GM18858 (cell line): ENCODE measurements around the gene CCT4.
A peak's percentile ranks its signal among the peaks of the same experiment; 100 is the strongest.
"Not testable (repeated sequence)": the region's sequence is repeated elsewhere in the genome, so short reads cannot be mapped to it uniquely, and the experiment has no call there.

Experiments used
- ATAC-seq: cut with Tn5 transposase; IDR thresholded peaks from one replicate; pipeline ENCODE4 v1.9.1; 2021; ENCODE audit not compliant: unreplicated experiment

Gene CCT4

DNA sequence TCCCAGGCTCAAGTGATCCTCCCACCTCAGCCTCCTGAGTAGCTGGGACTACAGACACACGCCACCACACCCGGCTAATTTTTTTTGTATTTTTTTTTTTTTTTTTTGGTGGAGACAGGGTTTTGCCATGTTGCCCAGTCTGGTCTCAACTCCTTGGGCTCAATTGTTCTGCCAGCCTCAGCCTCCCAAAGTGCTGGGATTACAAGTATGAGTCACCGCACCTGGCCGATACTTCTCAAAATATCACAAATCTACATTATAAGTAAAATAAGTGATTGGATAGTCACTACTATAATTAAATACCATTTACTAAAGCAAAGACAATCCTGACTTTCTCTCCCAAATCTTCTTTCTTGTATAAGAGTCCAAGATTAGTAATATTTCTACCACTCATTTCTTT is 9.1 kb downstream of the CCT4 start:
- ATAC-seq: not testable (repeated sequence)

DNA sequence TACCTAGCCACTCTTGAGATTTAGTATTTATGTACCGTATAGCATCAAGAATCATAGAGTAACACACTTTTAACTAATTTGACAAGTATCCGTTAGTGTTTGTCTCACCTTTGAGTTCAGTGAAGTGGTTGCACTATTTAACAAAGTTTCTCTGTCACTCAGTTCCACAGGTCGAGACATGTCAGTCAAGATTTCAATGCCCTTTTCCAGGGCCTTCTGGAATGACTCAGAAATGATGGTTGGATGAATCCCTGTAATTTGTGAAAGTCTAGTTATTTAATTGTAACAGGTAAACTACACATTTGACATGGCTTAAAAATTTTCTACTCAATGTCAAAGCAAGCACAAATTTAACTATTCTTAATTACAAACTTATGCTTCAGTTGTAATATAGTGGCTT is 9.7 kb downstream of the CCT4 start:
- ATAC-seq: no peak

DNA sequence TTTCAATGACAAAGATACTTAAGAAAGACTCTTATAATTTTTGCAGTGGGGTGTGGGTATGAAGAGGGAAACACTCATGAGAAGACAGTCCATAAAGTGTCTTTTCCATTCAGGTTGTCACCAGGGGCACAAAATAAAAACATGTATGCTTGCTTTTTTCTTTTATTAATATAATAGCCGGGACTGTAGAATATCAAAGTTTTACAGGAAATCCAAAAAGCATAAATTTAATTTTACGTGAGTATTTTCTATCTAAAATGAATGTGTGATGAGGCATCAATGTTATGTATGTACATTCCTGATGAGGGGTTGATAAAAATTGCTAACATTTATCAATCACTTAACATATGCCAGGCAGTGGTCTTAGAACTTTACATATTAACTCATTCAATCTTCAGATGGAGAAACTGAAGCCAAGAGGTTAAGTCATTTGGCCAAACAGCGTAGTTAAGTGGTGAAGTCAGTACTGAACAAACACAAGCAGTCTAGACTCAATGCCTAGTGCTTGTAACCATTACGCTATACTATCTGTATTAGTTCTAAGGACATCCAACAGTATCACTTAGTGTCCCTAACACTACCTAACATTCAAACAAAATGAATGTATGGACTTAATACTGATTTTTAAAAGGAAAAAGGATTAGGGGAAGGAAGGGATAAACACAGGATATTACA is 10.7 kb downstream of the CCT4 start:
- no peak for ATAC-seq

DNA sequence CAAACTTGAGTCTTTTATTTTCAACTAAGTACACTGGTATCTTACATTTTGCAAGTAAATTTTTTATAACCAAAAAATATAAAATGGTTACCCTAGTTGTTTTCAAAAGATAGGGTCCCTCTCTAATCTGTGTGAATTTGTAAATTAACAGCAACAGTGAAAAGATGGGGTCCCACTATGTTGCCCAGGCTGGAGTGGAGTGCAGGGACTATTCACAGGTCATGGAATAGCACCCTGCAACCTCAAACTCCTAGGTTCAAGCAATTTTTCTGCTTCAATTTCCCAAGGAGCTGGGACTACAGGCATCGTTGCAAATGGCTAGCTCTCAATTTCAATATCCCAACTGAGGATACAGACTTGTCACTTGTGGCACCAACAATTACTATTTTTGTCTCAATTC is 12.1 kb downstream of the CCT4 start:
- no peak for ATAC-seq

DNA sequence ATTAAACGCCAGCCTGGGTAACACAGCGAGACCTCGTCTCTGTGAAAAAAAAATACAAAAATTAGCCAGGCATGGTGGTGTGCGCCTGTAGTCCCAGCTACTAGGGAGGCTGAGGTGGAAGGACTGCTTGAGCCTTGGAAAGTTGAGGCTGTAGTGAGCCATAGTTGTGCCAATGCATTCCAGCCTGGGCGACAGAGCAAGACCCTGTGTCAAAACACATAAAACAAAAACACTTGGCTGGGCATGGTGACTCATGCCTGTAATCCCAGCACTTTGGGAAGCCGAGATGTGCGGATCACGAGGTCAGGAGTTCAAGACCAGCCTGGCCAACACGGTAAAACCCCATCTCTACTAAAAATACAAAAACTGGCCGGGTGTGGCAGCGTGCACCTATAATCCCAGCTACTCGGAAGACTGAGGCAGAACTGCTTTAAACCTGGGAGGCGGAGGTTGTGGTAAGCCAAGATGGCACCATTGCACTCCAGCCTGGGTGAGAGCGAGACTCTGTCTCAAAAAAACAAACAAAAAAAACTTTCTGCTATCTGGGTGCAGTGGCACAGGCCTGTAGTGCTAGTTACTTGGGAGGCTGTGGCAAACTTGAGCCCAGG is 21.9 kb downstream of the CCT4 start:
- not testable (repeated sequence) for ATAC-seq

DNA sequence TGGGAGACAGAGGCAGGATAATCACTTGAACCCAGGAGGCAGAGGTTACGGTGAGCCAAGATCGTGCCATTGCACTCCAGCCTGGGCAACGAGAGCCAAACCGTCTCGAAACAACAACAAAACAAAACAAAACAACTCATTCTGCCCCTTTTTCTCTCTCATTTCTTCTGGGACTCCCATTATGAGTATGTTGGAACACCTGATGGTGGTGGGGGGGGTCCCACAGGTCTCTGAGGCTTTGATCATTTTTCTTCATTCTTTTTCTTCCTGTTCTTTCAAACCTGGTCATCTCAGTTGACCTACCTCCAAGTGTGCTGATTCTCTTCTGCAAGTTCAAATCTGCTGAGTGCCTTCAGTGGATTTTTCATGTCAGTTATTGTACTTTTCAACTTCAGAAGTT is 26.4 kb downstream of the CCT4 start:
- ATAC-seq: no peak

DNA sequence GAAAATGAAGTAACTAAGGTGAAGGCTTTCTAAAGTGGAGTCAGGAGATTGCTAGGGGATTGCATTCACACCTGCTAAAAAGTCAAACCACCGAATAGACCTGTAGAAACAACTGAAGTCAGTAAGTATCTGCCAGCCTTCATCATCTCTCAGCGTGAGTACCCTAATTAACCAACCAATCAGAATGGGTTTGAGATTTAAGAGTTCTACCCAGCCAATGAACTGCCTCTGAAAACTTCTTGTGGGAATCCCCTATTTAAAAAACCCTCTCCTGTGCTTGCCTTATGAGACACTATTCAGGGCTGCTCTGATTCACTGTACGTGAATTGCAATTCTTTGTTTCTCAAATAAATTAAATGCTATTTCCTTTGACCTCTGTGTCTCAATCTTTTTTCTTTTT is 31.2 kb downstream of the CCT4 start:
- ATAC-seq: no peak

DNA sequence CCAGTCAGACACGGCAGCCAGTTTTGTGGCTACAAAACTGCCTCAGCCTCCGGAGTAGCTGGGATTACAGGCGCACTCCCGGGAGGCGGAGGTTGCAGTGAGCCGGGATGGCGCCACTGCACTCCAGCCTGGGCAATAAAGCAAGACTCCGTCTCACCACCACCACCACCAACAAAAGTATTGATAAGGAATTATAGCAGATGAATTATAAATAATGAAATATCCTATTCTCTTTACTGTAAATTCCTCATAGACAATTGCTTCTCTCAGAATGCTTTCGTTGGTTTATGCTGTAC is 33.2 kb downstream of the CCT4 start:
- ATAC-seq: no peak

DNA sequence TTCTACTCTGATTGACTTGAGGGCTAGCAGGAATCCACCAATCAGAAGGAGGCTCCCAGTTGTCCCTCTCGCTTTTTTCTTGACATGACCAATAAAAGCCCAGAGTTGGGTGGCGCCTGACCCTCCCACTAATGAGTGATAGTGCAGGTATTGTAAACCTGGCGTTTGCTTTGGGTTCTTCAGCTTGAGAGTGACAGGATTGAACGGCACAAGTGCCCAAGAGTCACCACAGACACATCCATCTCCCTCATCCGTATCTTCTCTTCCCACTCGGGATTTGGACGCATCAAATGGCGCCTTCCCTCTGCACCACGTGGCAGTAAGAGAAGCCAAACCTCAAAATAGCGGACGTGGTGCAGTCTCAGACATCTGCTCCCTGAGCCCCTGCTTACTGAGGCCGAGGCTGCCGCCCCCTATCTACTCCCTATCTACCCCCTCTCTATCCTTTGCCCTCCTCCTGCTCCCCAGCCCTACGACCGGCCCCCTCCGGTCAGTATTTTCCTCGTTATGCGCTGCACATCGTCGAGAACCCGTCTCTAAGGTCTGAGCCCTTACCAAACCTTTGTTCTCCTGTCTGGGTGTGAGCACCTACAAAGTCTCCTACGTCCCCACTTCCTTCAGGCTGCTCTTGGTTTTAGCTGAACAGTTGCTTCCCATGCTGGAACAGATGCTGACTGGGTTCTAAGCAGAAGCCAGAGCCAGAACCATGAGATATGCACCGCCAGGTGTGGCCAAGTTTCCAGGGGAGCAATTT is 33.7 kb downstream of the CCT4 start:
- ATAC-seq: peak; percentile 77

DNA sequence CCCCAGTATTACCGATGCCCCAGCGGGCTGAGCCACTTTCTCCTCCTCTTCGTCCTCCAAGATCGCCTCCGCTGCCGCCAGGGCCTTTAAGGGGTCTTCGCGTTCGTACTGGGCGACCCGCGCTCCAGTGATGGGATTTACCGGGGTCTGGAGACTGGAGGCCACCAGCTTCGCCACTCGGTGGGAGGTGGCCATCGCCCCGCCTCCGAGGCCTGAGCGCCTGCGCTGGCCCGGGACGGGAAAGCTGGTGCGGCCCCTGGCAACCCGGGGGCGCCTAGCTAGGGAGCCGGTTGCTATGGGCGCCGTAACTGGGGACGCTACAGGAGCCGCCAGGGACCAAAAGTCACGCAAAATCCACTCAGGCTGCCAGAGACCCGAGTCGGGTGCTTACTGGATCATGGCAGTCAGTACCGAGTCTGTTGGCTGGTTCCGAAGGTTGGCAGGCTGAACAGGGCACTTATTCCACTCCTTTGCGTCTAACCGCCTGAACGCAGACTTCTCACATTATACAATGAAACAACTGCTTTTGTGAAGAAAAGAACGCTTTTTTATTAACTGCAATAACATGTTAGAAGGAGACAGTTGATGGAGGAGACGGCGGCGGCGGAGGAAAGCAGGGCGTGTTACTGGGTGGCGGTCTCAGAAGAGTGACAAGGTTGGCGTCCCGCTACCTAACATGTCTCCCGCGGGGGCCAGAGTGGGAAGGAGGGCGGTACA is 34.5 kb downstream of the CCT4 start, which contains the start of gene FAM161A:
Gene FAM161A, minus strand, starts transcription at position 214 of the 717 bp plus-strand sequence. Its CDS starts 19 bp downstream, at position 195.
- ATAC-seq: peak; percentile 50

DNA sequence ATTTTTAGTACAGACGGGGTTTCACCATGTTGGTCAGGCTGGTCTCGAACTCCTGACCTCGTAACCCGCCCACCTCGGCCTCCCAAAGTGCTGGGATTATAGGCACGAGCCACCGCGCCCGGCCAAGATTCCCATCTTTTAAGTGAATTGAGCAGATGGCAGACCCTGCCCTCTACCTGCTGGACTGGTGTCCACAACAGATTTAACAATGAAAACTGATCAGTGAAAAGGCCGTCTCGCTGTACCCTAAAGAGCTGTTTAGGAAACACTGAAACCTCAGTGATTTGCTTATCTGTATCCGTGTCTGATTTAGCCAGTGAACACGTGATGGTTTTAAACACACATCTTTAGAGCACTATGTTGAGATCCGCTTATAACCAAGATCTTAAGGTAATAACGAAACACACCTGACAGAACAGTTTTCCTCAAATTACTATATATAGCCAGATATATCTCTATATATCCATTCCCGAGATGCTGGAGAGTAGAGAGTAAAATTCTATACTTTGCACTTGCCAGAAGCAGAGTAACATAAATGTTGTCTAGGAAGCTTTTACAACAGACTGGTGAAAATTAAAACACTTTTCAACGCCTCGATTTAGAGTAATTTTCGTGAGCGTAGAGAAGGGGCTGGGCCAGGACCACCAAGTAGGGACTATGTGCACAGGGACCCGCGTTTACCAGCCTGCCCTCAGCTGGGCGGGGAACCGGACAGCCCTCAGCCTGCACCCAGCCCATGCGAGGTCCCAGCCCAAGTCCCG is 35.2 kb downstream of the CCT4 start:
- ATAC-seq: peak; percentile 40

DNA sequence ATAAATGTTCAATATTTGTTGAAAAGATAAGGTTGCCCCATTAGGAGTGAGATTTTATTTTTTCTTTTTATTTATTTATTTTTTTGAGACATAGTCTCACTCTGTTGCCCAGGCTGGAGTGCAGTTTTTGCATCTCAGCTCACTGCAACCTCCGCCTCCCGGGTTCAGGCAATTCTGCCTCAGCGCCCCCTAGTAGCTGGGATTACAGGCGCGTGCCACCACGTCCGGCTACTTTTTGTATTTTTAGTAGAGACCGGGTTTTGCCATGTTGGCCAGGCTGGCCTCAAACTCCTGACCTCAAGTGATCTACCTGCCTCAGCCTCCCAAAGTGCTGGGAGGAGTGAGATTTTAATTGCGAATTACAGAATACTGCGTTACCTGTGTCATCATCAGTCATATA is 37.2 kb downstream of the CCT4 start:
- ATAC-seq: not testable (repeated sequence)

DNA sequence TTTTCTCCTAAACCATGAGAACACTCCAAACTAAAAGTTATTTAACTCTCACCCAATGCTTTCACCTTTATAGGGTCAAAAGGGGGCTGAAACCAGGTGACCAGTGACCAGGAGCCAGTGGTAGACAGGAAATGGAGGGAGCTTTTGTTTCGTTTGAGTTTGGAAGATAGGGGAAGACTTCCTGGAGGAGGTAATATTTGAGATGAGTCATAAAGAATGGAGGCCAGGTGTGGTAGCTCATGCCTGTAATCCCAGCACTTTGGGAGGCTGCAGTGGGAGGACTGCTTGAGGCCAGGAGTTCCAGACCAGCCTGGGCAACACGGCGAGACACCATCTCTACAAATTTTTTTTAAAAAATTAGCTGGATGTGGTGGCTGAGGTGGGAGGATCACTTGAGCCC is 43.1 kb downstream of the CCT4 start:
- no peak for ATAC-seq

DNA sequence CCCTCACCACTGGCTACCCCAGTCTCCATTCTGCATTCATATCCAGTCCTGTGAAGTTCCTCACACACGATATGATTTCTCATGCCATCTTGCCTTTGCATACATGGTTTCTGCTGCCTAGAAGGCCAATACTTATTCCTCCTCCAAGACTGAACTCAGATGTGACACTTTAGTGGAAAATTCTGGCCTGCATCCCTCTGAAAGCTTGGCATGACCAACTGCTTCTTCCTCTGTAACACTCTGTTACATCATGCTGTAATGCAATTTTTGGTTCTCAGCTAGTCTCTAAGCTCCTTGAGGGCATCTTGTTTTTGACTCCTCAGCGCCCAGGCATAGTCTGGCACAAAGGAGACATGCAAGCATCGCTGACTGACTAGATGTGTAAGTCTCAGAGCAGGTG is 47.2 kb downstream of the CCT4 start:
- no peak for ATAC-seq

DNA sequence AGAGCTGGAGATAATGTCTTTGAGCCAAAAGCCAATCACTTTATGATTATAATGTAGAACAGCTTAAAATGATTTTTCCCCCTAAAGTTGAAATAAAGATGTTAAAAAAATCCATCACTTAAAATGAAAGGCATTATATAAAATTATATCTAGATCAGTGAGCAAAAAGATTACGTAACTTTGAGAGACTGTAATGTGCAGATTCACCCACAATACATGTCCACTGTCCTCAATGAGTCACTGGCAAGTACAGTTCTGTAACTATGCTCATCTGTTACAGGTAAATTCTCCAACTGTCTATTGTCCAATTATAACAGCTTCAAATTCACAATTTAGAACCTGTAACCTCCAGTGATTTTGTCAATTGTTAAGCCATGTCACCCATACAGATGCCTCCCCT is 53.6 kb downstream of the CCT4 start:
- ATAC-seq: no peak

DNA sequence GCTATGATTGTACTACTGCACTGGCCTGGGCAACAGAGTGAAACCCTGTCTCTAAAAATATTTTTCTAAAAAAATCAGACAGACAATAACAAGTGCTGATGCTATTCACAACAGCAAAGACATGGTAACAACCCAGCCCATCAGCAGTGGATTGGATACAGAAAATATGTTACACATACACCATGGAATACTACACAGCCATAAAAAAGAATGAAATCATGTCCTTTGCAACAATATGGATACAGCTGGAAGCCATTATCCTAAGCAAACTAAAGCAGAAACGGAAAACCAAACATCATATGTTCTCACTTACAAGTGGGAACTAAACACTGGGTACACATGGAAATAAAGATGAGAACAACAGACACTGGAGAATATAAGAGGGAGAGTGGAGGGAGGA is 54.5 kb downstream of the CCT4 start:
- no peak for ATAC-seq

DNA sequence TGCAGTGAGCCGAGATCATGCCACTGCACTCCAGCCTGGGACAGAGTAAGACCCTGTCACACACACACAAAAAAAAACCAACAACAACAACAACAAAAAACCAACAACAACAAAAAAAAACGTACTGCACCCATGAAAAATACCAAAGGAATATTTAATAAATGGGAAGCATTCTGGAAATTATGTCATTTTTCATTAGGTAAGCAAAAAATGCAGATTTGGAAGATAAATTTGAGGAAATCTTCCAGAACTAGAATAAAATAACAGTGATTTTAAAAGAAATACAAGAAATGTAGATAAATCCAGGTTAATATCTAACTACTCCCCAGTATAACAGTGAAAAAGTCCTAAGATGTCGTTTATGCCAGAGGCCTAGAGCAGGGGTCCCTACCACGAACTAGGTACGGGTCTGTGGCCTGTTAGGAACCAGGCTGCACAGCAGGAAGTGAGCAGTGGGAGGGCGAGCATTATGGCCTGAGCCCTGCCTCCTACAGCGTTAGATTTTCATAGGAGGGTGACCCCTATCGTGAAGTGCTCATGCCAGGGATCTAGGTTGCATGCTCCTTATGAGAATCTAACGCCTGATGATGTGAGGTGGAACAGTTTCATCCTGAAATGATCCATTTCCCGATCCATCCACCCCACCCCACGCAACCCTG is 56.1 kb downstream of the CCT4 start:
- no peak for ATAC-seq

DNA sequence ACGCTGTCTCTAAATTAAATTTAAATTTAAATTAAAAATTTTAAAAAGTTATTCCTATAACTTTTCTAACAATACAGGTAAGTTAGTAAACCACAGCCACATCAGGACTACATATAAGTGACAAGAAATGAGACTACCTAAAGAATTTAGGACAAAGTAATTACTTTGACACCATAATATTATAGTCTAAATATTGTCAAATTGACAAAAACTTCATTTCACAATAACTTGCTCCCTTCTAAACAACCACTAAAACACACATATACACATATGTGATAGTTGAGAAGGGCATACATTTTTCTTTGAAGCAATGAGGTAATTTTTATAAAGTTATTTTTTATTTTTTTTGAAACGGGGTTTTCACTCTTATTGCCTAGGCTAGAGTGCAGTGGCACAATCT is 66.2 kb downstream of the CCT4 start:
- no peak for ATAC-seq
